ENCODE measurements around the gene PPHLN1. TPM values are rescaled to one million over a fixed set of nuclear protein-coding genes. Genes with fewer than 3 reads are reported as not detected.

The PPHLN1 gene
- total RNA-seq, 2 donors from 2014 or later, result 24.6 to 37.5 TPM

DNA sequence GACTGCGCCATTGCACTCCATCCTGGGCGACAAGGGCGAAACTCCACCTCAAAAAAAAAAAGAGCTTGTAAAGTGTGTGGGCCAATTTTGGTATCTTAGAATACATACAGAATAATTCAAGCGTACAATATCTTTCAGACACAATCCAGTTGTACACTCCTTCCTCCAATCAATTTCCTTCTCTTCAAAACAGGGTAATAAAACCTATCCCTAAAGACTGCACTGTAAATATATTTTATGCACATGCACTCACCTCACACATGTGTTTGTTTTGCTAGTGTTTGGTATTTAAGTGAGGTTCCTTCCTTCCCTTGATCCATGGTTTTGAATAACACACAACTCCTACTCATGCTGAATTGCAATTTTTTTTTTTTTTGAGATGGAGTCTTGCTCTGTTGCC lies 137.7 kb downstream of the PPHLN1 start:
- no peak for DNase-seq
- intact Hi-C loops (cut with DNase I), result no loop called here
- no peak for ATAC-seq

DNA sequence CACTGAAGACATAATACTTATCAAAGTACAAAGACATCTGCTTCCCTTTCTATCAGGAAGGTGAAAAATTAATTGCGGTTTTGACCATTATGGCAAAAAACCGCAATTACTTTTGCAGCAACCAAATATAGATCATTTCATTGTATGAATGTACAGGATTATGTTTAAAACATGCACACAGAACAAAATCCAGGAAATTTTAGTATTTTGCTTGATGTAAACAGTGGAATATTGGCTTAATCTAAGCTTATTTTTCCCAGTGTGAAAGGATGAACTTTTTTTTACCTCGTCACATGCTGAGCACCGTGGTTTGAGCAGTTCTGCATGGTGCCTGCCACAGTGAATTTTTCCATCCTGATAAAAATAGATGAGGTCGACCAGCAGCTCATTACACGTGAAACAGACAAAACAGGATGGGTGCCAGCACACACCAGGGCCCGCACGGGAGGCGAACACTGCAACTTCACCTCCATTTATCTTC lies 142.4 kb downstream of the PPHLN1 start:
- DNase-seq, result peak; percentile 34
- intact Hi-C loops (cut with DNase I), result no loop called here
- ATAC-seq, result peak; percentile 40 to 59

DNA sequence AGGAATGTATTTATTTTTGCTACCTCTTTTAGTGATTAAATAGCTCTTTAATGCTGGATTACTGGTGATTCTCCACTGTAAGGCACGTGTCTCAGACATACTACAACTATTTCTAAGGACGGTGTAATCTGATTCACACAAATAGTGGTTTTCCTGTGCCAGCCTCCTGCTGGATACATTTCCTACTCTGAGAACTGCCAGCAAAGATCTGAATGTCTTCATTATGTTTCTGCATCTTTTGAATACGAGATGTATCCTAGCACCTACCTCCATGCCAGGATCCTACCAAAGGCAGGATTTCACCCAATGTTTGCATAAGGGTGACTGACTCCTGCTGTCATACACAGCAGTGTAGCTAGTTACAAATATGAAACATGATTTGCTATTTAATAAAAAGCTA lies 143.0 kb downstream of the PPHLN1 start:
- ATAC-seq (no peak), DNase-seq (no peak)
- intact Hi-C loops (cut with DNase I), result no loop called here

GRCh38 chr12:42469355-42470175 lies 143.6 kb downstream of the PPHLN1 start:
- DNase-seq (no peak), ATAC-seq (peak in 1 of 2 donors; percentile 31)
- intact Hi-C loops (cut with DNase I), result no loop called here

- intact Hi-C loops (cut with DNase I), result no loop called here
- no peak for DNase-seq
- ATAC-seq, result no peak
These were observed 146.4 kb downstream of the PPHLN1 start for GRCh38 chr12:42472376-42472775.

DNA sequence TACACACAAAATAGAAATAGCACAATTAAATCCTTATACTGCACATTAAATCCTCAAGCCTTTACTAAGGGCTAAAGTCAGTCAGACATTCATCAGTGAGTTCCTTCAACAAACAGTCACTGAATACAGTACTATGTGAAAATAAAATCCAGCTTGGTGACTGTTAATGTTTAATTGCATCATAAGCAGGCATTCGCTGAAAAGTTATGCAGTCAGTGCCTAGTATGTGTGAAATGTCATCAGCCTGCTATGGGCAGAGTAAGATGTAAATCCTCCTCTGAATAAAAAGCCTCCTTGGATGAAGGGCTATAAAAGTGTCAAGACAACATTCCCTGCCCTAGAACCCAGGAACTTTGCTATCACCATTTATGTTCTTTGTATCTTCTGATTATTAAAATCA lies 147.2 kb downstream of the PPHLN1 start:
- no peak for ATAC-seq
- intact Hi-C loops (cut with DNase I), result no loop called here

DNA sequence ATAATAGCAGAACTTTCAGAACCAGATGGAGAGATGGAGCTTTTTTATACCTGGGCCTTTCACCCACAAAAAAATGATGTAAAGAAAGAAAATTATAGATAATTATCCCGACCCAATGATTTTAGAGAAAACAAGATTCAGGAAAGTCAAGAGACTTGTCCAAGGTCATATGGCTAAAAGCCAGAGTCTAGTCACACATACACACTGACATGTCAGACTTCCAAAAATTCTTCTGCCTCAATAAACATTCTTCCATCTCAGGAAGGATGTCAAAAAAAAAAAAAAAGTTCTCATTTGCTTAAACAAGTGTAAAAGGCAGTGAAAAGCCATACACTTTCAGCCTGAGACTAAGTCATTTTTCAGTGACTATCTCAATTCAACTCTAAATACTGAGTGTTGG lies 147.6 kb downstream of the PPHLN1 start:
- DNase-seq, result no peak
- intact Hi-C loops (cut with DNase I), result no loop called here
- no peak for ATAC-seq

More for the DNA sequence above, 147.2 kb downstream of the PPHLN1 start:
- DNase-seq, result no peak

DNA sequence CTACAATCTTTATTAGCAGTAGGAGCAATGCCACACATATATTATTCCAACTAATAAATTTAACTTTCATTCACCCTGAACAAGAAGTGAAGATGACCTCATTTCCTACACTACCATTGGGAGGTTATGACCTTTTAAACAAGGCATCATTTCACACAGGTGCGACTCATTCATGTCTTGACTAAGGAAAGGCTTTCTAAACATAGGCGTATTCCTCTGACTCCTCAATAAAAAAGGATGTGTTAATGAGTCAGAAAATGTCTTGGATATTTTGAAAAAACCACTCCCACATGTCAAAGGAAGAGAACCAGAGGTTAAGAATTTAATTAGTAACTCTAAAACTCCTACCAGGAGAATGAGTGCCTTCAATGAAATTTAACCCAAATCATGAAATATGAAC lies 148.4 kb downstream of the PPHLN1 start:
- DNase-seq (no peak), ATAC-seq (peak in 1 of 2 donors; percentile 89)
- intact Hi-C loops (cut with DNase I), result no loop called here

- ATAC-seq, result no peak
- intact Hi-C loops (cut with DNase I), result loop anchor here in 1 of 2 donors (5.0 kb wide), 1 partner anchor 48 kb away; no protein-coding TSS in a partner anchor
- DNase-seq, result no peak
These were observed 149.1 kb downstream of the PPHLN1 start for GRCh38 chr12:42475106-42475505.

- no peak for DNase-seq
- ATAC-seq, result no peak
- intact Hi-C loops (cut with DNase I), result loop anchor here in 1 of 2 donors (5.0 kb wide), 1 partner anchor 51 kb away; no protein-coding TSS in a partner anchor
These were observed 152.0 kb downstream of the PPHLN1 start for GRCh38 chr12:42477941-42478340.

DNA sequence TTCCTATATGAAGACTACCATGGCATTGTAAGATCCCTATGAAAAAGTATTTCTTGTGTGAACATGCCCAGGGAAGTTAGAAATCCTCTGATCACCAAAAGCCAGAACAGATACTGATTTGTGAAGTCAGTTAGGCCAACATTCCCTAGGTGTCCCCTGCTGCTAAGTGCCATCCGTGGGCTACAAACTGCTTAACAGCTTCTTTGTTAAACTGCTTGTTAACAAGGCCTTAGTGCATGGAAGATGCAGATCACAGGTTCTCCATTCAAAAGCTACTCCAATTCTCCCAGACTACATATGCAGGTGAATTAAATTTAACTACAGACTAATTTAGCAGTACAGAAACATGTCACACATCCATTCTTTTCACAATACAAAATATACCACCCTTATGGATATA lies 155.4 kb downstream of the PPHLN1 start:
- DNase-seq (no peak), ATAC-seq (no peak)
- intact Hi-C loops (cut with DNase I), result loop anchor here (2.0 to 5.0 kb wide), 4 partner anchors 86 to 856 kb away; no protein-coding TSS in a partner anchor

GRCh38 chr12:42482041-42482747 lies 156.2 kb downstream of the PPHLN1 start:
- peak; percentile 3 to 4 for ATAC-seq
- intact Hi-C loops (cut with DNase I), result loop anchor here (1.0 to 5.0 kb wide), 4 partner anchors 85 to 855 kb away; no protein-coding TSS in a partner anchor
- peak; percentile 78 for DNase-seq

- ATAC-seq (peak; percentile 92), DNase-seq (peak; percentile 84)
- intact Hi-C loops (cut with DNase I), result loop anchor here (1.0 to 5.0 kb wide), 4 partner anchors 84 to 854 kb away; no protein-coding TSS in a partner anchor
These were observed 157.0 kb downstream of the PPHLN1 start for GRCh38 chr12:42482748-42483520.

- peak; percentile 53 for DNase-seq
- peak; percentile 53 to 60 for ATAC-seq
- intact Hi-C loops (cut with DNase I), result loop anchor here (5.0 kb wide), 3 partner anchors 84 to 854 kb away; no protein-coding TSS in a partner anchor
These were observed 157.5 kb downstream of the PPHLN1 start for GRCh38 chr12:42483521-42483790.

- no peak for DNase-seq
- intact Hi-C loops (cut with DNase I), result loop anchor here (5.0 kb wide), 3 partner anchors 82 to 852 kb away; no protein-coding TSS in a partner anchor
- ATAC-seq, result no peak
These were observed 159.0 kb downstream of the PPHLN1 start for GRCh38 chr12:42484996-42485395.

- ATAC-seq (no peak), DNase-seq (no peak)
- intact Hi-C loops (cut with DNase I), result no loop called here
These were observed 159.9 kb downstream of the PPHLN1 start for GRCh38 chr12:42485823-42486222.

DNA sequence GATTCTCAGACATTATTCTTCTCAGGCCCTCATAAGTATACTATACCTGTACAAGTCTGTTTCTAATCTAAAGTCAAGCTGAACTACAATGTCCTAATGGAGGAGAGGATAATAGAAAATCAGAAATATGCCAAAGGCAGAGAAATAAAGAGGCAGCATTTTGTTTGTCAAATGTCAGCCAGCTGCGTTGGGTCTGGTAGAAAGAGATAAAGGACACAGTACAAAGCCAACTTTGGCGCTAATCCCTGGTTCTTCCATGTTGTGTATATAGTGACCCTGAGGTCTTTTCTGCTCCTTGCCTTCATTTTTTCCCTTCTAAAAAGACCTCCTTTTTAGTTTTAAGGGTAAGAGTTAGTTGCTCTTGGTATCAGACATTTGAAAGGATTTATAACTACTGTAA lies 160.4 kb downstream of the PPHLN1 start:
- intact Hi-C loops (cut with DNase I), result no loop called here
- DNase-seq (no peak), ATAC-seq (no peak)

- DNase-seq (no peak), ATAC-seq (no peak)
- intact Hi-C loops (cut with DNase I), result no loop called here
These were observed 164.4 kb downstream of the PPHLN1 start for GRCh38 chr12:42490261-42490842.
